Gastrocnemius medialis (tissue), 4 donors: ENCODE data around the gene RANBP3L. TPM values are rescaled to one million over a fixed set of nuclear protein-coding genes. Genes with fewer than 3 reads are reported as not detected.

Source experiments
- ATAC-seq, 2 donors: fragments of 150-250 bp; one replicate each; pipeline ENCODE4 v1.9.1; 2016
- DNase-seq, 2 donors: peaks; one replicate each; pipeline ENCODE4 v3.0.0-alpha.2; 2019
- H3K27ac ChIP-seq, 4 donors: fragments of 200-600 bp; sonication (generic); 1 replicate in 1 of 4; 2 replicates in 3 of 4; pipeline ENCODE4 v1.5.1; 2016 to 2018; ENCODE audit warnings: mild to moderate bottlenecking in 2 of 4, moderate library complexity in 1 of 4
- H3K27me3 ChIP-seq, 3 donors: fragments of 200-600 bp; sonication (generic) in 2 of 3; 1 replicate in 1 of 3; 2 replicates in 2 of 3; pipeline versions ENCODE4 v1.5.1 to v1.6.0; 2016 to 2019; ENCODE audit warnings: mild to moderate bottlenecking in 1 of 3, moderate library complexity in 1 of 3
- H3K36me3 ChIP-seq, 2 donors: fragments of 200-600 bp; sonication (generic) in 1 of 2; one replicate each; pipeline ENCODE4 v1.5.1; 2017 to 2018
- H3K4me1 ChIP-seq, 2 donors: fragments of 200-600 bp; sonication (generic) in 1 of 2; one replicate each; pipeline ENCODE4 v1.5.1; 2016 to 2017; ENCODE audit warnings: mild to moderate bottlenecking in 2 of 2
- H3K4me3 ChIP-seq, 4 donors: fragments of 200-600 bp; sonication (generic) in 3 of 4; 1 replicate in 1 of 4; 2 replicates in 3 of 4; pipeline ENCODE4 v1.5.1; 2016 to 2019; ENCODE audit warnings: mild to moderate bottlenecking in 2 of 4
- H3K9me3 ChIP-seq, 3 donors: fragments of 200-600 bp; sonication (generic) in 2 of 3; 1 replicate in 1 of 3; 2 replicates in 2 of 3; pipeline ENCODE4 v1.5.1; 2016 to 2019
- POLR2A ChIP-seq, 2 donors: fragments of 450-650 bp; IDR thresholded peaks; one replicate each; pipeline ENCODE4 v1.6.1; 2017; ENCODE audit warnings: antibody characterized with exemption in 2 of 2, mild to moderate bottlenecking in 2 of 2, moderate library complexity in 2 of 2
- in situ Hi-C, 4 donors: fragments of 200-750 bp; cut with MboI; loops; one replicate each; pipeline versions ENCODE4 v1.15.0 to v1.8.0; 2017; ENCODE audit warnings: low sequenced_read_pairs in 4 of 4
- intact Hi-C: fragments of 100-400 bp; cut with DNase I; formaldehyde crosslinking; loops from one replicate; pipeline ENCODE4 v1.15.1; 2023; ENCODE audit warnings: low total_unique reads
- total RNA-seq, 4 donors: library from RNA; depleted of rRNA; stranded (reverse); fragments of >200 nt; gene quantifications; one replicate each; pipeline versions ENCODE4 v1.1.0 to v1.2.3, GENCODE V29; 2016
- TF ChIP-seq, protein P1 (sequence below), 5 experiments: fragments of 450-650 bp in 3 of 5; fragments of 200-600 bp in 2 of 5; sonication (generic) in 2 of 5; IDR thresholded peaks in 4 of 5; conservative IDR thresholded peaks in 1 of 5; 1 replicate in 4 of 5; 2 replicates in 1 of 5; pipeline ENCODE4 v1.5.1; 2016 to 2019; ENCODE audit warnings: antibody characterized with exemption in 5 of 5, mild to moderate bottlenecking in 3 of 5, moderate library complexity in 3 of 5

Gene RANBP3L
- total RNA-seq, 4 donors from 2014 or later = 0.82 to 2.5 (median 1.2) TPM

- ATAC-seq = no peak
Observed at GRCh38 chr5:36311956-36312355, 10.3 kb upstream of the RANBP3L start.

GRCh38 chr5:36310138-36310537, 8.4 kb upstream of the RANBP3L start:
- TF ChIP-seq, protein P1, sequence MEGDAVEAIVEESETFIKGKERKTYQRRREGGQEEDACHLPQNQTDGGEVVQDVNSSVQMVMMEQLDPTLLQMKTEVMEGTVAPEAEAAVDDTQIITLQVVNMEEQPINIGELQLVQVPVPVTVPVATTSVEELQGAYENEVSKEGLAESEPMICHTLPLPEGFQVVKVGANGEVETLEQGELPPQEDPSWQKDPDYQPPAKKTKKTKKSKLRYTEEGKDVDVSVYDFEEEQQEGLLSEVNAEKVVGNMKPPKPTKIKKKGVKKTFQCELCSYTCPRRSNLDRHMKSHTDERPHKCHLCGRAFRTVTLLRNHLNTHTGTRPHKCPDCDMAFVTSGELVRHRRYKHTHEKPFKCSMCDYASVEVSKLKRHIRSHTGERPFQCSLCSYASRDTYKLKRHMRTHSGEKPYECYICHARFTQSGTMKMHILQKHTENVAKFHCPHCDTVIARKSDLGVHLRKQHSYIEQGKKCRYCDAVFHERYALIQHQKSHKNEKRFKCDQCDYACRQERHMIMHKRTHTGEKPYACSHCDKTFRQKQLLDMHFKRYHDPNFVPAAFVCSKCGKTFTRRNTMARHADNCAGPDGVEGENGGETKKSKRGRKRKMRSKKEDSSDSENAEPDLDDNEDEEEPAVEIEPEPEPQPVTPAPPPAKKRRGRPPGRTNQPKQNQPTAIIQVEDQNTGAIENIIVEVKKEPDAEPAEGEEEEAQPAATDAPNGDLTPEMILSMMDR (IDR thresholded peaks at IDR 0.05 in 4 of 5, conservative IDR thresholded peaks at IDR 0.05 in 1 of 5) = no peak
- no peak for TF ChIP-seq POLR2A (IDR thresholded peaks at IDR 0.05)
- DNase-seq = no peak
- H3K9me3 ChIP-seq = no peaks in the 10 kb centered on the region
- in situ Hi-C loops = no loop called here
- H3K36me3 ChIP-seq = no peaks in the 10 kb centered on the region
- no peak overlapping the region for H3K27ac ChIP-seq
- ATAC-seq = no peak
- no peaks in the 10 kb centered on the region for H3K27me3 ChIP-seq
- H3K4me1 ChIP-seq = peaks cover 0 to 6% of the 10 kb centered on the region in 2 donors
- no peak overlapping the region for H3K4me3 ChIP-seq
- intact Hi-C loops = no loop called here

More at GRCh38 chr5:36311956-36312355, 10.3 kb upstream of the RANBP3L start:
- Histone ChIP-seq H3K27me3 (no peaks in the 10 kb centered on the region), H3K4me1 (no peaks in the 10 kb centered on the region), H3K9me3 (no peaks in the 10 kb centered on the region), H3K36me3 (no peaks in the 10 kb centered on the region), H3K27ac (no peak overlapping the region), H3K4me3 (no peak overlapping the region)
- TF ChIP-seq, protein P1 (IDR thresholded peaks at IDR 0.05 in 4 of 5, conservative IDR thresholded peaks at IDR 0.05 in 1 of 5) = no peak
- TF ChIP-seq POLR2A (IDR thresholded peaks at IDR 0.05) = no peak
- in situ Hi-C loops = no loop called here
- intact Hi-C loops = no loop called here
- no peak for DNase-seq

DNA sequence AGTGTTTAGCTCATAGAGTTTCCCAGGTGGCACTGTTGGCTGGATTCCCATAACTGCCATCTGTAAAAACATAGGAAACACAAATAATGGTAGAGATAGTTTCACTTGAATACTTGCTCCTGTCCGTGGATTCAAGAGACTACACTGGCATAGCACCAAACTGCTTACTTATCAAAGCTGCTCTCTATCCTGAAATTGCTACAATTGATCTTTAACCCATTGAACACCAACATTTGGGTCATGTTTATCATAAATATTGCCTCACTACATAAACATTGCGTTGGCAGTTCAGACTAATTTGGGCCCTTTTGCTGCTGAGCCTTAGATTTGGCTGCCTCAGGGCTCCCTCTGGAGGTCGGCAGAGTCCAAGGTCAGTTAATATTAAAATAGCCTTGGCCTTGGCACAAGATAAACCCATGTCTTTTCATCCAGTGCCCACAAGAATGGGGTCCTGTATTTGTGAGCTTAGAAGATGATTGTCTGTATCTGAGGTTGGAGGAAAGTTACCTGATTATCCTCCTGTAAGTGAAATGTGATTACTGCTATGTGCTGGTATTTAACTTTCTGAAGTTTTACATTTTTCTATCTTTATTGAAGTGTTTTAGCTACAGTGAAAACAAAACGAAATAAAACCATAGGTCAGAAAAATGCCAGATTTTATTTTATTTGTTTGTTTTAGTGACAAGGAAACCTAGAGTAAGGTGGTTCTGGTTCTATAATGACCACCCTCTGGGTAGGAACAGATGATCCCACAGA, 4.0 kb upstream of the RANBP3L start:
- H3K27me3 ChIP-seq = no peaks in the 10 kb centered on the region
- ATAC-seq (peak; percentile 57 to 79), DNase-seq (peak in 1 of 2 donors; percentile 23)
- in situ Hi-C loops (loop anchor here in 3 of 4 donors (5.0 to 10.0 kb wide), 2 partner anchors 38 to 131 kb away; no protein-coding TSS in a partner anchor), intact Hi-C loops (loop anchor here (1.0 to 5.0 kb wide), 3 partner anchors 38 to 129 kb away; no protein-coding TSS in a partner anchor)
- no peaks in the 10 kb centered on the region for H3K36me3 ChIP-seq
- H3K27ac ChIP-seq = no peak overlapping the region
- TF ChIP-seq, protein P1 (IDR thresholded peaks at IDR 0.05 in 4 of 5, conservative IDR thresholded peaks at IDR 0.05 in 1 of 5) = peak; percentile 58 to 69 (median 62)
- TF ChIP-seq POLR2A (IDR thresholded peaks at IDR 0.05) = no peak
- H3K9me3 ChIP-seq = no peaks in the 10 kb centered on the region
- H3K4me1 ChIP-seq = peaks cover 19 to 23% of the 10 kb centered on the region in 2 donors
- H3K4me3 ChIP-seq = no peak overlapping the region

GRCh38 chr5:36304095-36304805, 2.5 kb upstream of the RANBP3L start:
- H3K27ac ChIP-seq = no peak overlapping the region
- ATAC-seq (no peak), DNase-seq (no peak)
- H3K9me3 ChIP-seq = no peaks in the 10 kb centered on the region
- in situ Hi-C loops = loop anchor here in 2 of 4 donors (10.0 kb wide), 1 partner anchor 129 kb away; no protein-coding TSS in a partner anchor
- TF ChIP-seq POLR2A (IDR thresholded peaks at IDR 0.05) = no peak
- TF ChIP-seq, protein P1 (IDR thresholded peaks at IDR 0.05 in 4 of 5, conservative IDR thresholded peaks at IDR 0.05 in 1 of 5) = no peak
- intact Hi-C loops = loop anchor here (2.0 kb wide), 1 partner anchor 127 kb away; no protein-coding TSS in a partner anchor
- no peaks in the 10 kb centered on the region for H3K27me3 ChIP-seq
- no peak overlapping the region for H3K4me3 ChIP-seq
- no peaks in the 10 kb centered on the region for H3K36me3 ChIP-seq
- H3K4me1 ChIP-seq = peaks cover 22 to 28% of the 10 kb centered on the region in 2 donors
